Endodermal cell (in vitro differentiated cells): Measurements from ENCODE around the gene CD19. TPM values are rescaled to one million over a fixed set of nuclear protein-coding genes. Genes with fewer than 3 reads are reported as not detected.

Experiments
- DNase-seq: peaks from one replicate; pipeline ENCODE4 v3.0.0-alpha.2; 2017
- H3K27ac ChIP-seq: 2 replicates; pipeline ENCODE4 v1.5.1; 2013; ENCODE audit warnings: mild to moderate bottlenecking, low read depth, low read length, moderate library complexity
- H3K27me3 ChIP-seq: 2 replicates; pipeline ENCODE4 v1.6.1; 2013; ENCODE audit warnings: mild to moderate bottlenecking, low read length, moderate library complexity; ENCODE audit not compliant: insufficient read depth, control insufficient read depth, poor library complexity, severe bottlenecking
- H3K36me3 ChIP-seq: 2 replicates; pipeline ENCODE4 v1.7.0; 2013; ENCODE audit warnings: mild to moderate bottlenecking, low read length, moderate library complexity; ENCODE audit not compliant: control insufficient read depth, insufficient read depth
- H3K4me1 ChIP-seq: one replicate; pipeline ENCODE4 v1.7.0; 2013; ENCODE audit warnings: low read length; ENCODE audit not compliant: control insufficient read depth, insufficient read depth
- H3K4me3 ChIP-seq: 2 replicates; pipeline ENCODE4 v1.5.1; 2013; ENCODE audit warnings: mild to moderate bottlenecking, low read length, moderate library complexity
- H3K9ac ChIP-seq: 2 replicates; pipeline ENCODE4 v1.6.1; 2013; ENCODE audit warnings: mild to moderate bottlenecking, low read length, moderate library complexity; ENCODE audit not compliant: poor library complexity, severe bottlenecking; ENCODE audit errors: extremely low read depth
- H3K9me3 ChIP-seq: 2 replicates; pipeline ENCODE4 v1.6.1; 2013; ENCODE audit warnings: mild to moderate bottlenecking, low read length, moderate library complexity; ENCODE audit not compliant: control insufficient read depth
- H3K27ac Mint-ChIP-seq: 2 replicates; pipeline ENCODE4 v1.8.0; 2020; ENCODE audit warnings: mixed read lengths
- H3K27me3 Mint-ChIP-seq: 2 replicates; pipeline ENCODE4 v1.8.0; 2021; ENCODE audit warnings: mild to moderate bottlenecking, mixed read lengths; ENCODE audit not compliant: insufficient read depth
- H3K36me3 Mint-ChIP-seq: 2 replicates; pipeline ENCODE4 v1.8.0; 2020; ENCODE audit warnings: low read depth, mixed read lengths
- H3K4me1 Mint-ChIP-seq: 2 replicates; pipeline ENCODE4 v1.8.0; 2020; ENCODE audit warnings: mixed read lengths
- H3K4me3 Mint-ChIP-seq: 2 replicates; pipeline ENCODE4 v1.8.0; 2020; ENCODE audit warnings: mild to moderate bottlenecking, moderate library complexity, mixed read lengths
- H3K9me3 Mint-ChIP-seq: 2 replicates; pipeline ENCODE4 v1.8.0; 2020; ENCODE audit warnings: mild to moderate bottlenecking, mixed read lengths
- CTCF ChIP-seq: fragments of 200-600 bp; sonication (generic); conservative IDR thresholded peaks from 2 replicates; pipeline ENCODE4 v1.5.0; 2021; ENCODE audit warnings: antibody characterized with exemption, mild to moderate bottlenecking
- WGBS, 2 experiments: methylation state at CpG; one replicate each; pipeline versions ENCODE4 v1.1.5 to v1.1.7; 2013; ENCODE audit warnings: missing lambda C conversion rate in 2 of 2, mixed read lengths in 1 of 2; ENCODE audit not compliant: insufficient coverage in 1 of 2, insufficient read length in 1 of 2; 5-methylcytosine and 5-hydroxymethylcytosine counted together
- total RNA-seq, 2 donors: library from RNA; stranded (reverse); fragmentation: NEBNext Ultra II Directional in 1 of 2; extraction: Animal tissue kit (Norgen Biotek cat#: 25700) in 1 of 2; gene quantifications; 2 replicates in 1 of 2; 3 replicates in 1 of 2; pipeline ENCODE4 v1.2.1, GENCODE V29; 2021

CD19 gene
- total RNA-seq, 2 donors from 2014 or later: not detected

DNA sequence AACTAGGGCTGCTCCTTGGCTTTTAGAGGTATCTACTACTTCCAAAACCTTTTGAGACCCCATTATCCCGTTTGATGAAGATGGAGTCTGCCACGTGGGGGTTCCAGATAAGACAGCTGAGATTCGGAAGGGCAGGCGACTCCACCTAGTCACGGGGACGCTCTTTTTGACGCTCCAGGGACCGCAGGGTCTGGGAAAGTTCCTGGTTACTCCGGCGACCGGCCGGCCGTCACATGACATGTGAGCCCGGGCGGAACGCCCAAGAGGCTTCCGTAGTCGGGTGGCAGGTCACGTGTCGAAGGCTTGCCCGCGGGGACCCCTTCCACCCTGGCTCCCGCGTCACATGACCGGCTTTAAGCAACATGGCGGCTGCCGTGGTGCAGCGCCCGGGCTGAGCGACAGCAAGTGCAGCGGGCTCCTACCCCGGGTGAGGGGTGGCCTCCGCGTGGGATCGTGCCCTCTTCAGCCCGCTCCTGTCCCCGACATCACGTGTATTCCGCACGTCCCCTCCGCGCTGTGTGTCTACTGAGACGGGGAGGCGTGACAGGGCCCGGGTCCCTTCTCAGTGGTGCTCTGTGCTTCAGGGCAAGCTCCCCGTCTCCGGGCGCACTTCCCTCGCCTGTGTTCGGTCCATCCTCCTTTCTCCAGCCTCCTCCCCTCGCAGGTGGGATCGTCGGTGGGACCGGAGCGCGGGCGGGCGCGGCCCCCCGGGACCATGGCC lies 42.8 kb downstream of the CD19 start, which contains the start of gene SPNS1:
TSS of gene SPNS1 (plus strand) at position 342 of the 721 bp plus-strand sequence. CDS start at position 716, 374 bp downstream.
- 0% methylated on average over 28 to 60 of the region's 60 CpGs for WGBS, 2 experiments
- DNase-seq: peak; percentile 99
- no peaks in the 10 kb centered on the region for H3K9me3 Mint-ChIP-seq

GRCh38 chr16:28975158-28975599 lies 43.4 kb downstream of the CD19 start:
- H3K4me3 Mint-ChIP-seq: peak overlapping the region; percentile 86
- Histone ChIP-seq H3K36me3 (peaks cover 14% of the 10 kb centered on the region), H3K9me3 (no peaks in the 10 kb centered on the region), H3K9ac (peak overlapping the region; percentile 82), H3K27ac (peak overlapping the region; percentile 24), H3K4me3 (peak overlapping the region; percentile 94), H3K4me1 (no peaks in the 10 kb centered on the region), H3K27me3 (no peaks in the 10 kb centered on the region)
- TF ChIP-seq CTCF: no peak
- DNase-seq: peak; percentile 50
- H3K27ac Mint-ChIP-seq: peak overlapping the region; percentile 96
- WGBS, 2 experiments: 11 to 13% methylated on average over 25 to 30 of the region's 30 CpGs
- peaks cover 13% of the 10 kb centered on the region for H3K36me3 Mint-ChIP-seq
- no peaks in the 10 kb centered on the region for H3K27me3 Mint-ChIP-seq
- H3K4me1 Mint-ChIP-seq: peaks cover 7% of the 10 kb centered on the region
- H3K9me3 Mint-ChIP-seq: no peaks in the 10 kb centered on the region

More for the DNA sequence above, 42.8 kb downstream of the CD19 start, which contains the start of gene SPNS1:
- Histone ChIP-seq H3K36me3 (peaks cover 11% of the 10 kb centered on the region), H3K4me3 (peak within 1 kb of the TSS; percentile 94), H3K27me3 (no peaks in the 10 kb centered on the region), H3K9me3 (no peaks in the 10 kb centered on the region), H3K4me1 (no peaks in the 10 kb centered on the region), H3K27ac (peak within 1 kb of the TSS; percentile 94), H3K9ac (peak within 1 kb of the TSS; percentile 82)
- Mint-ChIP-seq H3K4me3 (peak within 1 kb of the TSS; percentile 86), H3K4me1 (peaks cover 7% of the 10 kb centered on the region), H3K27me3 (no peaks in the 10 kb centered on the region), H3K27ac (peak within 1 kb of the TSS; percentile 96), H3K36me3 (peaks cover 10% of the 10 kb centered on the region)
- TF ChIP-seq CTCF: no peak

- H3K27me3 ChIP-seq: no peaks in the 10 kb centered on the region
- H3K4me3 ChIP-seq: no peak overlapping the region
- Mint-ChIP-seq H3K9me3 (no peaks in the 10 kb centered on the region), H3K27ac (no peak overlapping the region), H3K4me1 (peaks cover 7% of the 10 kb centered on the region), H3K36me3 (peaks cover 41% of the 10 kb centered on the region), H3K27me3 (no peaks in the 10 kb centered on the region), H3K4me3 (no peak overlapping the region)
- peaks cover 36% of the 10 kb centered on the region for H3K36me3 ChIP-seq
- no peaks in the 10 kb centered on the region for H3K9me3 ChIP-seq
- 82 to 88% methylated on average over 11 of the region's 11 CpGs for WGBS, 2 experiments
- peak; percentile 78 for DNase-seq
- no peaks in the 10 kb centered on the region for H3K4me1 ChIP-seq
- H3K9ac ChIP-seq: no peak overlapping the region
- no peak overlapping the region for H3K27ac ChIP-seq
- peak; percentile 84 for TF ChIP-seq CTCF
Measured at GRCh38 chr16:28977703-28978662, 46.2 kb downstream of the CD19 start.
